Parathyroid adenoma (tissue), 2 donors: ENCODE measurements around the gene OR4S2.

Source experiments
- H2AFZ ChIP-seq: fragments of 300-600 bp; sonication (generic); one replicate; pipeline ENCODE4 v1.7.0; 2017; ENCODE audit warnings: antibody characterized with exemption, mild to moderate bottlenecking
- H3K27ac ChIP-seq: fragments of 300-600 bp; sonication (generic); one replicate; pipeline ENCODE4 v1.7.0; 2017
- H3K27me3 ChIP-seq: fragments of 300-600 bp; sonication (generic); one replicate; pipeline ENCODE4 v1.7.0; 2017; ENCODE audit warnings: low read length; ENCODE audit not compliant: control insufficient read depth, insufficient read depth
- H3K36me3 ChIP-seq: fragments of 300-600 bp; sonication (generic); one replicate; pipeline ENCODE4 v1.7.0; 2017; ENCODE audit warnings: low read length; ENCODE audit not compliant: control insufficient read depth, insufficient read depth
- H3K4me1 ChIP-seq: fragments of 300-600 bp; sonication (generic); one replicate; pipeline ENCODE4 v1.7.0; 2017; ENCODE audit warnings: control low read depth
- H3K4me2 ChIP-seq: fragments of 300-600 bp; sonication (generic); one replicate; pipeline ENCODE4 v1.7.0; 2017; ENCODE audit warnings: low read length
- H3K4me3 ChIP-seq: fragments of 300-600 bp; sonication (generic); one replicate; pipeline ENCODE4 v1.7.0; 2017; ENCODE audit warnings: low read depth, low read length
- H3K79me2 ChIP-seq: fragments of 300-600 bp; sonication (generic); one replicate; pipeline ENCODE4 v1.7.0; 2017; ENCODE audit warnings: control low read depth
- H3K9ac ChIP-seq: fragments of 300-600 bp; sonication (generic); one replicate; pipeline ENCODE4 v1.7.0; 2017; ENCODE audit warnings: mild to moderate bottlenecking
- H3K9me3 ChIP-seq: fragments of 300-600 bp; sonication (generic); one replicate; pipeline ENCODE4 v1.7.0; 2017; ENCODE audit warnings: low read length; ENCODE audit not compliant: control insufficient read depth
- TF ChIP-seq, protein P1 (sequence below): fragments of 300-600 bp; sonication (generic); IDR thresholded peaks from one replicate; pipeline ENCODE4 v1.7.0; 2017; ENCODE audit warnings: antibody characterized with exemption, mild to moderate bottlenecking
- donor health status: primary hyperparathyroidism.

OR4S2 gene

DNA sequence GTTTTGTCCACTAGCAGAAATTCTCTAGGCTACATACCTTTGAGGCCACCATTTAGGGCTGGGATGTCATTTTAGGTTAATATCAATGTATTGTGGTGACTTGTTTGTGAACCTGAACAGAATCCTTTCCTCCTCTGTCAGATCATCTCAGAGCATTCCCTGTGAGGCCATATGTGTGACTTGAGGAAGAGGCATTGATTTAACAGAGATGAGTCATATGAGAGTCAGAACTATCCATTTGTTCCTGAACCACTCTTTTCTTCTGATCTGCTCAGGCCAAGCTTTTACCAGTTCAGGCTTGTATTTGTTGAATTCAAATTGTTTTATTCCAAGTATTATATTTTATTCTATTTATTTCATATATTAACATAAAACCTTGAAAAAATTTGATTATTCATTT, 7.0 kb downstream of the OR4S2 start:
- Histone ChIP-seq H3K9ac (no peak overlapping the region), H3K4me3 (no peak overlapping the region), H3K36me3 (no peaks in the 10 kb centered on the region), H3K9me3 (no peaks in the 10 kb centered on the region), H3K27ac (no peak overlapping the region), H3K4me2 (no peak overlapping the region), H3K27me3 (no peaks in the 10 kb centered on the region), H2AFZ (no peak overlapping the region), H3K4me1 (no peaks in the 10 kb centered on the region), H3K79me2 (no peaks in the 10 kb centered on the region)
- TF ChIP-seq, protein P1, sequence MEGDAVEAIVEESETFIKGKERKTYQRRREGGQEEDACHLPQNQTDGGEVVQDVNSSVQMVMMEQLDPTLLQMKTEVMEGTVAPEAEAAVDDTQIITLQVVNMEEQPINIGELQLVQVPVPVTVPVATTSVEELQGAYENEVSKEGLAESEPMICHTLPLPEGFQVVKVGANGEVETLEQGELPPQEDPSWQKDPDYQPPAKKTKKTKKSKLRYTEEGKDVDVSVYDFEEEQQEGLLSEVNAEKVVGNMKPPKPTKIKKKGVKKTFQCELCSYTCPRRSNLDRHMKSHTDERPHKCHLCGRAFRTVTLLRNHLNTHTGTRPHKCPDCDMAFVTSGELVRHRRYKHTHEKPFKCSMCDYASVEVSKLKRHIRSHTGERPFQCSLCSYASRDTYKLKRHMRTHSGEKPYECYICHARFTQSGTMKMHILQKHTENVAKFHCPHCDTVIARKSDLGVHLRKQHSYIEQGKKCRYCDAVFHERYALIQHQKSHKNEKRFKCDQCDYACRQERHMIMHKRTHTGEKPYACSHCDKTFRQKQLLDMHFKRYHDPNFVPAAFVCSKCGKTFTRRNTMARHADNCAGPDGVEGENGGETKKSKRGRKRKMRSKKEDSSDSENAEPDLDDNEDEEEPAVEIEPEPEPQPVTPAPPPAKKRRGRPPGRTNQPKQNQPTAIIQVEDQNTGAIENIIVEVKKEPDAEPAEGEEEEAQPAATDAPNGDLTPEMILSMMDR: no peak

DNA sequence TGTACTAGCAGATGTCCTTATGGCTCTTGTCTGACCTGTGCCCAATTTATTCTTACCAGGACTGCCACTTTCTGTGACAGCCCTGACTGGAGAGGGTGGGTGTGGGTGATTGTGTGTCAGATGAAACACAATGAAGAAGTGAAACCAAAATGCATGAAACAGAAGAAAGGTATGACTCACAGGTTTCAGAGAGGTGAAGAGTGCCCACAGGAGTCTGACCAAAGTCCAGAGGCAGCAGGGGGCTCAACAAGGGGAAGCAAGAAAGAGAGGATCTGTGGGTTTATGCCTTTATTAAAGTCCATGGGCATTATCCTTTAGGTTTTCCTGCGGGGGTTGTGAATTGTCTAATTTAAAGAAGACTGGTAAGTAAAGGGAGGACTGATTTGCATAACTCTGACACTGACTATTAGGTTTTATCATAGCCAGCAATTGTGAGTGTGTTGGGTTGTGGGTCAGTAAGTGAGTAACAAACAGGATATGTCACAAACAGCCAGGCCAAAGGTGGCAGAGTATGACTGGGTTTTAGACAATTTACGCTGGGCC, 10.0 kb downstream of the OR4S2 start:
- H3K9me3 ChIP-seq: no peaks in the 10 kb centered on the region
- no peaks in the 10 kb centered on the region for H3K4me1 ChIP-seq
- no peak overlapping the region for H2AFZ ChIP-seq
- H3K4me2 ChIP-seq: no peak overlapping the region
- H3K79me2 ChIP-seq: no peaks in the 10 kb centered on the region
- no peaks in the 10 kb centered on the region for H3K27me3 ChIP-seq
- no peaks in the 10 kb centered on the region for H3K36me3 ChIP-seq
- TF ChIP-seq, protein P1: no peak
- no peak overlapping the region for H3K4me3 ChIP-seq
- H3K9ac ChIP-seq: no peak overlapping the region
- no peak overlapping the region for H3K27ac ChIP-seq

DNA sequence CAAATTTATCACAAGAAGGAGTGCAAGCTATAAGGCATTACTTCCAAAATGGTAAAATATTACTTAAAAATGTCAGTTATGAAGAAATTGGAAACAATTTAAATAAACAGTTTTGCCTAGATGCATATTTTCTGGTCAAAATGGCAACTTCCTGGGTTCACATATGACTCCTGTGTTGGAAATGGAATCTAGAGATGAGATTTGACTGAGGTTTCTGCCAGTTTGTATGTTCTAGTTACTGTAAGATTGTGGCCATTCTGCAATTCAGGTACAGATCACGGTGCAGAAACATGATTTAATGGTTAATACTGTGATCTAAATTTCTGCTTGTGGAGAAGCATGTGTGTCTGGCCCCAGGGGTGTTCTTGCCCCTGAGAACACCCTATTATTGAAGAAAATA, 10.5 kb downstream of the OR4S2 start:
- Histone ChIP-seq H3K9ac (no peak overlapping the region), H3K4me3 (no peak overlapping the region), H3K27me3 (no peaks in the 10 kb centered on the region), H2AFZ (no peak overlapping the region), H3K4me2 (no peak overlapping the region), H3K27ac (no peak overlapping the region), H3K36me3 (no peaks in the 10 kb centered on the region), H3K79me2 (no peaks in the 10 kb centered on the region), H3K9me3 (no peaks in the 10 kb centered on the region), H3K4me1 (no peaks in the 10 kb centered on the region)
- TF ChIP-seq, protein P1: no peak

- Histone ChIP-seq H3K36me3 (no peaks in the 10 kb centered on the region), H3K9me3 (no peaks in the 10 kb centered on the region), H3K27ac (no peak within 1 kb of the TSS), H3K79me2 (no peaks in the 10 kb centered on the region), H3K4me1 (no peaks in the 10 kb centered on the region), H3K4me3 (no peak within 1 kb of the TSS), H2AFZ (no peak within 1 kb of the TSS), H3K9ac (no peak within 1 kb of the TSS), H3K4me2 (no peak within 1 kb of the TSS), H3K27me3 (no peaks in the 10 kb centered on the region)
- TF ChIP-seq, protein P1: no peak
These were observed 13.8 kb downstream of the OR4S2 start, which contains the start of gene OR4C6 for GRCh38 chr11:55661901-55662300. Gene OR4C6, plus strand, starts transcription at chr11:55662201. Its CDS starts 2,966 bp downstream, at chr11:55665167.

DNA sequence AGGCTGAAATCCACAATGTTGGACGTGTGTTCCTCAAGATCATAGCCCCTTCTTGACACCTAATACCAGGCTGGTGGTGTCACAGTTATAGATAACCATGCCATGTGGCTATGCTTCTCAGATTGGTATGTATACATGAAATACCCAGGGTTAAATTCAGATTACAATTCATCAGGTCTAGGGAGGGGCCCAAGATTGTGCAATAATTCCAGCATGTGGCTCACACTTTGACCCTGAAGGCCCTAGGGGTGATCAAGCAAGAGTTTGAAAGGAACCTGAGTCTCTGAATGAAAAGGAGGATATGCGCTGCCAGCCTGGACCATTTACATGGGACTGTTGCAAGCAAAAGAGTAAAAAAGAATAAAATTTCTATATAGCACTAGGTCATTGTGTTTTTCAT, 21.2 kb downstream of the OR4S2 start:
- no peaks in the 10 kb centered on the region for H3K9me3 ChIP-seq
- no peak overlapping the region for H3K4me2 ChIP-seq
- H3K4me3 ChIP-seq: no peak overlapping the region
- no peak overlapping the region for H2AFZ ChIP-seq
- no peaks in the 10 kb centered on the region for H3K36me3 ChIP-seq
- no peak overlapping the region for H3K9ac ChIP-seq
- TF ChIP-seq, protein P1: no peak
- no peaks in the 10 kb centered on the region for H3K79me2 ChIP-seq
- H3K4me1 ChIP-seq: no peaks in the 10 kb centered on the region
- H3K27me3 ChIP-seq: no peaks in the 10 kb centered on the region
- H3K27ac ChIP-seq: no peak overlapping the region
